SK-N-SH treated with all-trans-retinoic acid at 6 μM for 48 hours (cell line): Measurements from ENCODE around the gene PNMA3.

Experiments used
- ATAC-seq: fragments of 200-7000 bp; cut with Tn5 transposase; 3 replicates; pipeline ENCODE4 v1.9.1; 2020; ENCODE audit warnings: mild to moderate bottlenecking, moderate library complexity
- BACH2 ChIP-seq: fragments of 250-450 bp; sonication (Bioruptor Pico); IDR thresholded peaks from 2 replicates; pipeline ENCODE4 v1.9.0; 2021; ENCODE audit warnings: mild to moderate bottlenecking, borderline replicate concordance
- CREB5 ChIP-seq: fragments of 250-450 bp; sonication (Bioruptor Pico); IDR thresholded peaks from 2 replicates; pipeline ENCODE4 v1.5.1; 2020; ENCODE audit warnings: low read depth, mild to moderate bottlenecking, moderate library complexity
- CSRNP3 ChIP-seq: fragments of 250-450 bp; sonication (Bioruptor Pico); IDR thresholded peaks from 2 replicates; pipeline ENCODE4 v1.5.1; 2021; ENCODE audit warnings: mild to moderate bottlenecking, moderate library complexity
- ESRRG ChIP-seq: fragments of 250-450 bp; sonication (Bioruptor Pico); IDR thresholded peaks from 2 replicates; pipeline ENCODE4 v1.6.1; 2021; ENCODE audit warnings: mild to moderate bottlenecking
- GLIS3 ChIP-seq: fragments of 250-450 bp; sonication (Bioruptor Pico); IDR thresholded peaks from 2 replicates; pipeline ENCODE4 v1.5.0; 2020; ENCODE audit warnings: mild to moderate bottlenecking, moderate library complexity
- PATZ1 ChIP-seq: fragments of 250-450 bp; sonication (Bioruptor Pico); IDR thresholded peaks from 2 replicates; pipeline ENCODE4 v1.8.0; 2020; ENCODE audit warnings: mild to moderate bottlenecking, moderate library complexity, borderline replicate concordance
- POU6F1 ChIP-seq: fragments of 250-450 bp; sonication (Bioruptor Pico); IDR thresholded peaks from 2 replicates; pipeline ENCODE4 v1.8.0; 2021; ENCODE audit warnings: low read depth, mild to moderate bottlenecking, moderate library complexity, borderline replicate concordance
- PPARA ChIP-seq: fragments of 250-450 bp; sonication (Bioruptor Pico); IDR thresholded peaks from 2 replicates; pipeline ENCODE4 v1.5.0; 2020; ENCODE audit warnings: mild to moderate bottlenecking, borderline replicate concordance
- RARB ChIP-seq: fragments of 250-450 bp; sonication (Bioruptor Pico); IDR thresholded peaks from 2 replicates; pipeline ENCODE4 v1.8.0; 2021; ENCODE audit warnings: mild to moderate bottlenecking, moderate library complexity
- SNAI2 ChIP-seq: fragments of 250-450 bp; sonication (Bioruptor Pico); IDR thresholded peaks from 2 replicates; pipeline ENCODE4 v1.5.0; 2020; ENCODE audit warnings: mild to moderate bottlenecking, moderate library complexity
- TCF4 ChIP-seq: fragments of 250-450 bp; sonication (Bioruptor Pico); IDR thresholded peaks from 2 replicates; pipeline ENCODE4 v1.8.0; 2021; ENCODE audit warnings: mild to moderate bottlenecking, moderate library complexity, borderline replicate concordance
- TSHZ2 ChIP-seq: fragments of 250-450 bp; sonication (Bioruptor Pico); IDR thresholded peaks from 2 replicates; pipeline ENCODE4 v1.5.0; 2020; ENCODE audit warnings: mild to moderate bottlenecking, moderate library complexity
- ZC3H10 ChIP-seq: fragments of 250-450 bp; sonication (Bioruptor Pico); IDR thresholded peaks from 2 replicates; pipeline ENCODE4 v1.5.1; 2021; ENCODE audit warnings: mild to moderate bottlenecking, moderate library complexity
- ZFP3 ChIP-seq: fragments of 250-450 bp; sonication (Bioruptor Pico); IDR thresholded peaks from 2 replicates; pipeline ENCODE4 v1.5.0; 2020; ENCODE audit warnings: mild to moderate bottlenecking, moderate library complexity
- ZFP30 ChIP-seq: fragments of 450-650 bp; formaldehyde crosslinking; IDR thresholded peaks from 2 replicates; pipeline ENCODE4 v1.5.0; 2022; ENCODE audit warnings: mild to moderate bottlenecking, moderate library complexity
- ZNF565 ChIP-seq: fragments of 450-650 bp; formaldehyde crosslinking; conservative IDR thresholded peaks from 2 replicates; pipeline ENCODE4 v1.5.0; 2020; ENCODE audit warnings: low read depth, mild to moderate bottlenecking, moderate library complexity
- ZNF70 ChIP-seq: fragments of 450-650 bp; formaldehyde crosslinking; IDR thresholded peaks from 2 replicates; pipeline ENCODE4 v1.5.0; 2020; ENCODE audit warnings: mild to moderate bottlenecking, moderate library complexity

PNMA3 gene

GRCh38 chrX:153059191-153060094, 3.2 kb downstream of the PNMA3 start:
- TF ChIP-seq SNAI2 (CRISPR knock-in tag) (no peak), ZNF565 (CRISPR knock-in tag) (no peak)
- ATAC-seq, result no peak

- TF ChIP-seq BACH2 (no peak), ESRRG (CRISPR knock-in tag) (no peak), SNAI2 (CRISPR knock-in tag) (no peak), ZNF565 (CRISPR knock-in tag) (no peak), ZFP30 (CRISPR knock-in tag) (no peak), PPARA (no peak), GLIS3 (CRISPR knock-in tag) (no peak), TSHZ2 (CRISPR knock-in tag) (no peak), POU6F1 (no peak), RARB (CRISPR knock-in tag) (no peak), CSRNP3 (CRISPR knock-in tag) (no peak), CREB5 (no peak), TCF4 (CRISPR knock-in tag) (no peak), ZFP3 (no peak)
- no peak for ATAC-seq
These were observed 3.8 kb downstream of the PNMA3 start for GRCh38 chrX:153060095-153060445.

GRCh38 chrX:153061732-153062131, 5.5 kb downstream of the PNMA3 start:
- TF ChIP-seq TCF4 (CRISPR knock-in tag), result no peak
- TF ChIP-seq BACH2, result no peak
- no peak for TF ChIP-seq ZC3H10
- TF ChIP-seq CSRNP3 (CRISPR knock-in tag), result no peak
- no peak for TF ChIP-seq ZNF70 (CRISPR knock-in tag)
- no peak for TF ChIP-seq PPARA
- TF ChIP-seq ZNF565 (CRISPR knock-in tag), result no peak
- no peak for TF ChIP-seq PATZ1
- TF ChIP-seq, all 23 proteins: peak for 0
- peak; percentile 45; the same call in 1 of the 3 replicates for ATAC-seq
